ENCODE measurements around the gene DPCD. TPM values are rescaled to one million over a fixed set of nuclear protein-coding genes. Genes with fewer than 3 reads are reported as not detected.

DPCD gene
- total RNA-seq, 1 experiment from 2014 or later: 12.5 TPM

DNA sequence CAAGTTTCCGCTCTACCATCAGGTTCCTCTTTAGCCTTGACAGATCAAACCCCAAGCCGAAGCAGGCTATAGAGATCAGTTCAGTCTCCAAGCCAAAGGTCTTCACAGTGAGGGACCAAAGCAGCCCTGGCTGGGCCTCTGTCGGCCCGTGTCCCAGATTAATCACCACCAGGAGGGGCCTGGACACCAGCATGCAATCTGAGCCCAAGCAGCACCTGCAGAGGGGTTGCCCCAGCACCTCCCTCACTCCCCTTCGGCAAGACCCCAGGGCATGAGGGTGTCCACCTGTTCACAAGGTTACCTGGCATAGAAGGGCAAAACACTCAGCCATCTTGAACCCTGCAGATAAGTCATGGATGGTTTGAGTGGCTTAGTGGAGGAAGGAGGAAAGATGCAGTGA is 70.9 kb downstream of the DPCD start:
- Mint-ChIP-seq H3K27me3 (ENCODE audit: unreplicated experiment) (no peaks in the 10 kb centered on the region), H3K4me1 (ENCODE audit: low read depth, unreplicated experiment) (no peaks in the 10 kb centered on the region), H3K4me3 (ENCODE audit: low read depth, unreplicated experiment) (no peak overlapping the region), H3K9me3 (ENCODE audit: low read depth, unreplicated experiment) (no peaks in the 10 kb centered on the region), H3K27ac (ENCODE audit: unreplicated experiment) (no peak overlapping the region), H3K36me3 (ENCODE audit: insufficient read depth, unreplicated experiment) (no peaks in the 10 kb centered on the region)
- DNase-seq: no peak
- CTCF ChIA-PET: interaction anchor here (0.9 kb wide), 1 partner anchor 11 kb away, joined by 3 read pairs; no protein-coding TSS in a partner anchor
- BruUV-seq (replicated peaks): no TSS peak
- intact Hi-C loops (cut with micrococcal nuclease; ENCODE audit: unreplicated experiment): no loop called here
- TF ChIP-seq, protein P1, sequence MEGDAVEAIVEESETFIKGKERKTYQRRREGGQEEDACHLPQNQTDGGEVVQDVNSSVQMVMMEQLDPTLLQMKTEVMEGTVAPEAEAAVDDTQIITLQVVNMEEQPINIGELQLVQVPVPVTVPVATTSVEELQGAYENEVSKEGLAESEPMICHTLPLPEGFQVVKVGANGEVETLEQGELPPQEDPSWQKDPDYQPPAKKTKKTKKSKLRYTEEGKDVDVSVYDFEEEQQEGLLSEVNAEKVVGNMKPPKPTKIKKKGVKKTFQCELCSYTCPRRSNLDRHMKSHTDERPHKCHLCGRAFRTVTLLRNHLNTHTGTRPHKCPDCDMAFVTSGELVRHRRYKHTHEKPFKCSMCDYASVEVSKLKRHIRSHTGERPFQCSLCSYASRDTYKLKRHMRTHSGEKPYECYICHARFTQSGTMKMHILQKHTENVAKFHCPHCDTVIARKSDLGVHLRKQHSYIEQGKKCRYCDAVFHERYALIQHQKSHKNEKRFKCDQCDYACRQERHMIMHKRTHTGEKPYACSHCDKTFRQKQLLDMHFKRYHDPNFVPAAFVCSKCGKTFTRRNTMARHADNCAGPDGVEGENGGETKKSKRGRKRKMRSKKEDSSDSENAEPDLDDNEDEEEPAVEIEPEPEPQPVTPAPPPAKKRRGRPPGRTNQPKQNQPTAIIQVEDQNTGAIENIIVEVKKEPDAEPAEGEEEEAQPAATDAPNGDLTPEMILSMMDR (IDR thresholded peaks at IDR 0.05; ENCODE audit: unreplicated experiment): no peak

Small RNA genes lying within 50 kb of the gene (microRNA-seq; reads per million reads assigned to microRNA genes)
- gene MIR3158-1 (not detected), gene MIR3158-2 (not detected)

Other genes with a start within 250 kb of the DPCD start
- gene BTRC, start 234.2 kb upstream of the DPCD start, total RNA-seq (2022): 7.9 and 10.8 TPM in 2 replicates
- gene POLL, start 64 bp upstream of the DPCD start, total RNA-seq (2022): 25.7 and 28.4 TPM in 2 replicates
- 15.7 and 18.7 TPM in 2 replicates for gene FBXW4, start 106.8 kb downstream of the DPCD start, total RNA-seq (2022)
- not detected in 2 replicates for gene FGF8, start 187.8 kb downstream of the DPCD start, total RNA-seq (2022)
- gene NPM3, start 195.1 kb downstream of the DPCD start, total RNA-seq (2022): 51.1 and 51.5 TPM in 2 replicates
- 59.0 and 63.3 TPM in 2 replicates for gene OGA, start 230.1 kb downstream of the DPCD start, total RNA-seq (2022)

Measured in Calu3 (cell line).